NCI-H2171 (cell line): ENCODE data around the gene DLL4.

Experiments used
- DNase-seq: peaks from one replicate; lab custom pipeline; 2025; lab: John Stamatoyannopoulos, UW

The DLL4 gene

GRCh38 chr15:40906091-40906990 lies 22.8 kb upstream of the DLL4 start:
- peak; percentile 61 for DNase-seq

GRCh38 chr15:40906991-40907802 lies 21.9 kb upstream of the DLL4 start:
- peak; percentile 76 for DNase-seq

GRCh38 chr15:40908095-40908494 lies 21.0 kb upstream of the DLL4 start:
- no peak for DNase-seq

GRCh38 chr15:40909662-40910630 lies 19.2 kb upstream of the DLL4 start:
- DNase-seq, result no peak

GRCh38 chr15:40911141-40911540 lies 18.0 kb upstream of the DLL4 start:
- no peak for DNase-seq

GRCh38 chr15:40911693-40912092 lies 17.4 kb upstream of the DLL4 start:
- no peak for DNase-seq

- DNase-seq, result no peak
These were observed 16.7 kb upstream of the DLL4 start for GRCh38 chr15:40912478-40912877.

- no peak for DNase-seq
These were observed 15.1 kb upstream of the DLL4 start for GRCh38 chr15:40914013-40914412.

- DNase-seq, result no peak
These were observed 14.7 kb upstream of the DLL4 start for GRCh38 chr15:40914486-40914885.

GRCh38 chr15:40915116-40915661 lies 14.0 kb upstream of the DLL4 start:
- no peak for DNase-seq

- no peak for DNase-seq
These were observed 13.5 kb upstream of the DLL4 start for GRCh38 chr15:40915679-40916078.

- DNase-seq, result no peak
These were observed 11.6 kb upstream of the DLL4 start for GRCh38 chr15:40917585-40917984.

- no peak for DNase-seq
These were observed 10.9 kb upstream of the DLL4 start for GRCh38 chr15:40918146-40918798.

- no peak for DNase-seq
These were observed 10.2 kb upstream of the DLL4 start for GRCh38 chr15:40918799-40919392.

- DNase-seq, result no peak
These were observed 7.1 kb upstream of the DLL4 start for GRCh38 chr15:40921949-40922607.

- DNase-seq, result no peak
These were observed 6.5 kb upstream of the DLL4 start for GRCh38 chr15:40922608-40923005.

GRCh38 chr15:40923551-40923950 lies 5.6 kb upstream of the DLL4 start:
- DNase-seq, result no peak

GRCh38 chr15:40925495-40925862 lies 3.7 kb upstream of the DLL4 start:
- DNase-seq, result peak; percentile 28

GRCh38 chr15:40925863-40926658 lies 3.1 kb upstream of the DLL4 start:
- no peak for DNase-seq
